RKO (cell line): ENCODE results near the gene CCDC27.

ENCODE experiments used
- DNase-seq: peaks from one replicate; pipeline ENCODE4 v3.0.0-alpha.2; 2016; ENCODE audit warnings: low spot score

CCDC27 gene

GRCh38 chr1:3752400-3752945 lies at the start of gene CCDC27:
CCDC27 (plus strand) TSS chr1:3752450; CDS start chr1:3752482, 32 bp downstream.
- DNase-seq: no peak

DNA sequence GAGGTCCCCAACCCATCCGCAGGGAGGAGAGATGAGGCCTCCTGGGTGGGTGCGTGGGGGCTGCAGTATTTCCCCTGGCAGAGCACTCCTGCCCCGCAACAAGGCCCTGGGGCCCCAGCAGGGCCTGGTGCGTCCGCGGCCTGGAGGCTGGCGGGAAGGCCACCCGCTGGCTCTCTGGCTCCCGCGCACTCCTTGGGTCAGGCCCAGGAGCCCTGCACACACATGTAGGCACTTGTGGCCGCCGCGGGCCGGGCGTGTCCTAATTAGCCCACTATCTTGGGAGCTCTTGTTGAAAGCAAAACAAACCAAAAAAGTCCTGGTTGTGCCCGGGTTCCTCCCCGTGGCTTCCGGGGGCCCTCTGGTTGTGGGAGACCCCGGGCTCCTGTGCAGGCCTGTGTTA lies 49.7 kb upstream of the CCDC27 start:
- no peak for DNase-seq

GRCh38 chr1:3702990-3703728 lies 49.1 kb upstream of the CCDC27 start:
- no peak for DNase-seq

DNA sequence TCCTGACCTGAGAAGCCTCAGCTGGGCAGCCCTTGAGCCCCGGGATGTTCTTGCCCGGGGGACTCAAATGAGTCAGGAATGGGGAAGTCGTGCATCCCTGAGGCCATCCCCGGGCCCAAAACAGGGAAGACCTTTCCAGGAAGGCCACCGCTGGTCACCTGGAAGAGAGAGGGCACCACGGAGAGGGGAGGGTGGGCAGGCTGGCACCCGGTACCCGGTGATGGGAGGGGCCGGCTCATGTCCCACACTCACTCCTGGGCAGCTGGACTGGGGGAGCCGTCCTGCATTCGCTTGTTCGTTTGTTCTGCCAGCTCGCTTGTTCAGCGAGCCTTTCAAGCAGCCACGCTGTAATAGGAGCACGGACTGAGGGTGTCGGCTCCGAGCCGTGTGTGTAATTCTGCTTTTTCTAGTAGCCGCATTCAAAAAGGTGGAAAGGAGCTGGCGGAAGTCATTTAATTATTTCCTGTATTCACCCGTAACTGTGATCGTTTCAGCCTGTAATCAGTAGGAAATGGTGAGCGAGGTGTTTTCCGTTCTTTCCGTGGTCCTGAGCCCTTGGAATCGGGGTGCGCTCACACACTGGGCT lies 48.4 kb upstream of the CCDC27 start:
- DNase-seq: no peak

GRCh38 chr1:3705341-3705950 lies 46.8 kb upstream of the CCDC27 start:
- DNase-seq: no peak

DNA sequence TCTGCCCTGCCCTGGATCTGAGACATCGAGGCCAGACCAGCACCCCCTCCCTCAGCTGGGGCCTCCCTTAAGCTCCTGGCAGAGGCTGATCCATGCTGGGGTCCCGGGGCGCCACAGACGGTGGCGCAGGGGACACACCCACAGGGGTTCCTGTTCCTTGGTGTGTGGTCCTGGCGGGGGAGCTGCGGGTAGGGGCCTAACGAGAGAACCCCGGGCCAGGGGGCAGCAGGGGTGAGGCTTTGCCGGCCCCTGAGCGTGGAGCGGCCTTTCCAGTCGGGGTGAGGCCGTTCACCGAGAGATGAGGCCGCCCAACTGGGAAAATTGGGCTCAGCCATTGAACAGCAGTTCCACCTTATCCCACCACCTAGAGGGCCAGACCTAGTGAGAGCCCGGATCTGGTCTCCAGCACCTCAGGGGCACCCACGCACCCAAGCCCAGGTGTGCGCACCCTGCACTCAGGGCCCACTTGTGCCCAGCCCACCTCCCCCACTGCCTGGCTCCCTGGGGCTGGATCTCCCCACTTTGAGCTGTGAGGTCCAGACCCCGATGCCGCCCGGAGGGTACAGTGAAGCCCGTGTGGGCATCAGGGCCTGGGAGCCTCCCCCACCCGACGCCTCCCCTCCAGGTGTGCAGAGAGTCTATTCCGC lies 45.5 kb upstream of the CCDC27 start:
- DNase-seq: no peak

GRCh38 chr1:3707298-3707938 lies 44.8 kb upstream of the CCDC27 start:
- DNase-seq: no peak

DNA sequence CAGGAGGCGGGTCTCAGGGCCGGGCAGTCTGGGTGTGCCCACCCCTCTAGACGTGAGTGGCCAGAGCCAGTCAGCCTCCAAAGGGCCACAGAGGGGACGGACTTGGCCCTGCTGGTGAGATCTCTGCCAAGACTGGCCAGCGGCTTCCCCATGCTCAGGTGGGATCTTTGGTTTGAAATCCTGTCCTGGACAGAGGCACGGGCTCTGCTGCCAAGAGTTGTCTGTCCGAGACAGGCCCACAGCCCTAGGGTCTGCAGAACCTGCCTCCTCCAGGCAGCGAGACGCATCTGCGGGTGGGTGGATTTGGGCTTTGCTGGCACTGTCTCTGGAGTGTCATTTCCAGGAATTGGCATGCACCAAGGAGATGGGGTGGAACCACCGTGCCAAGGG lies 44.3 kb upstream of the CCDC27 start:
- no peak for DNase-seq

- DNase-seq: no peak
These were observed 43.5 kb upstream of the CCDC27 start for GRCh38 chr1:3708791-3709190.

DNA sequence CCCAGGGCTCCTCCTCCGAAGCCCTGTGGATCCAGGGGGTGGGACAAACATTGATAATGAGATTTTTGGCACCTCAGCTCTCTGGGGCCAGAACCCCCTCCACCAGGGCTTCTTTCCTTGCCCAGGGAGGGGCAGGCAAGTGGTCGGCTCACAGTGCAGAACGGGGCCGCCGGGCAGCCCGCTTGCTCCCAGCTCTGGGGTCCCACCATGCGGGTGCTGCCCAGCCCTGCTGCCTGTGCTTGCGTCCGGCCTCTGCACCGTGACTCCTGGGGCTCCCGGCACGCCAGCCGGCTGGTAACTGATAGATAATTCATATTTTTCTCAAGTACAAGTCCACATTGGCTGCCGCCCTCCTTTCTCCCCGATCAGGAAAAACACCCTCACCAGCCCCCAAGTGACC lies 42.0 kb upstream of the CCDC27 start:
- no peak for DNase-seq

DNA sequence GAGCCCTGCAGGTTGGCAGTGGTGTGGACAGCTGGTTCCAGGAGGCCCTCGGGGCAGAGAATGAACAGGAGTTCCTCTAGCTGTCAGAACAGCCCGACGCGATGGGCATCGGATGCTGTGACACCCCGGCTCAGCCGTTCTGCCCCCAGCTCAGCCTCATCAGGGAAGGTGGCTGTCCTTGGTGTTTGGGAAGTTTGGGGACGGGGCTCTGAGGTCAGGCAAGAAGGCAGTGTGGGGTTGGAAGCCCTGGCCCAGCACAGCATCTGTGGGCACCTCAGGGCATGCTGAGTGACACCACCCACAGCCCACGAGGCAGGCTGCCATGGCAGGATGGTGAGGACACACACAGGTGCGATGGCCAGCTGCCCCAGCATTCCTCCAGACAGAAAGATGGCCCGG lies 40.9 kb upstream of the CCDC27 start:
- no peak for DNase-seq

DNA sequence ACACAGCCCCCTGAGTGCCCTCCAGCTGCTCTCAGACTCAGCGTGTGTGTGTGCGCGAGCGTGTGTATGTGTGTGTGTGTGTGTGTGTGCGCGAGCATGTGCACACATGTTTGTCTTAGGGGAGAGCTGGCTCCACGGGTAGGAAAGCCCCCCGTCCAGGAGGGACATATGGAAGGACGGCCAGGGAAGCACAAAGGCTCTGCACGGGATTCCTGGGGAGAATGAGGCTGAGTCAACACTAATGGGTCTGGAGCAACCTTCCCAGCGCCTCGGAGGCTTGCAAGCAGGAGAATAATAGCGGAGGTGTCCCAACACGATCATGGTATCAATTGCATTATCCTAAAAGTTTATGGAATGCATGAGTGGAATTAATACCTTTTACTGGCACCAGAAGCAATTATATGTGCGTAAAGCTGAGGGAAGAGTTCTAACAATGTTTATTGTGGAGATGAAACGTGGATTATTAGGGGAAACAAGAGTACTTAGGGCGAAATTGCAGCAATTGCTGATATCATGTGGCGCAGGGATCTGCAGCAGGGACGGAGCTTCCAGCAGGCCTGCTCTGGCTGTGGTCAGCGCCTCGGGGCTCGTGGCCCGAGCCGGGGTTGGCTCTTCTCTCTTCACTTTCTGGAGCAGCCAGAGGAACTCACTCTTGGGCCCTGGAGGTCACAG lies 40.3 kb upstream of the CCDC27 start:
- DNase-seq: no peak

GRCh38 chr1:3712573-3713535 lies 39.4 kb upstream of the CCDC27 start:
- DNase-seq: no peak

DNA sequence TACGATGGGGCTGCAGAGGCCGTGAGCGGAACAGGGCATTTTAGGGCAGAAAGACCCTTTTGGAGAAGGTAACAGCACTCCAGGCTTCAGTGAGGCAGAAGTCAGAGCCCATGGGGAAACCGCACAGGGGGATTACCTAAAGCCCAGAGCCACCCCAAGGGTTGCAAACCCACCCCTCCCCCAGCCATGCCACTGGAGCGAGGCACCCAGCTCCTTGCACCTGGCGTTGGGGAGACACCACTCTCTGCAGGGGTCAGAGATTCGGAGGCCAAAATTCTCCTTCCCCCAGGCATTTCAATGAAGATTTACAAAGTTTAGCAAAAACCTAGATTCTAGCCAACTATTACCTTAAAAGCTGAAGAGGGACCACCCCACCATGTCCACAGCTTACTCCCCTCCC lies 38.4 kb upstream of the CCDC27 start:
- DNase-seq: no peak

GRCh38 chr1:3714284-3714741 lies 37.9 kb upstream of the CCDC27 start:
- DNase-seq: no peak

- no peak for DNase-seq
These were observed 37.4 kb upstream of the CCDC27 start for GRCh38 chr1:3714814-3715213.

DNA sequence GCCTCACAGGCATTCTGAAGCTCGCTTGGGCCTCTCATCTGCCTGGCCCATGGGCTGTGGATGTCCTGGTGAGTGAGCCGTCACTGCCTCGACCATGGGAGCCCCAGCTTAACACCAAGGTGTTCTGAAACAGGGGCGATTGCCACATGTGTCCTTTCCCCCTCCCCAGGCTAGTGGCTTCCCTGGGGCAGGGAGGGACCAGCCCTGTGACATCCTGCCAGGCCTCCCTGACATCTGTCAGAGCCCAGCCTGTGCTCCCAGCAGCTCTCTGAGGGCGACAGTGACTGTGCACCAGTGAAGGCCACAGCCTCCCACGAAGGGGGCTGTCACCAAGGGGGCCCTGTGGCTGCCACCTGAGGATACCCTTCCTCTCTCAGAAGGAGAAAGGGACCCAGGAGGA lies 35.9 kb upstream of the CCDC27 start:
- no peak for DNase-seq

GRCh38 chr1:3717041-3717714 lies 35.1 kb upstream of the CCDC27 start:
- DNase-seq: no peak

- no peak for DNase-seq
These were observed 34.3 kb upstream of the CCDC27 start for GRCh38 chr1:3717715-3718601.
